ENCODE results near the gene BET1L. TPM values are rescaled to one million over a fixed set of nuclear protein-coding genes. Genes with fewer than 3 reads are reported as not detected.
A peak's percentile ranks its signal among the peaks of the same experiment; 100 is the strongest.

The BET1L gene
- polyA plus RNA-seq, 1 donor from 2014 or later = 44.4 TPM

DNA sequence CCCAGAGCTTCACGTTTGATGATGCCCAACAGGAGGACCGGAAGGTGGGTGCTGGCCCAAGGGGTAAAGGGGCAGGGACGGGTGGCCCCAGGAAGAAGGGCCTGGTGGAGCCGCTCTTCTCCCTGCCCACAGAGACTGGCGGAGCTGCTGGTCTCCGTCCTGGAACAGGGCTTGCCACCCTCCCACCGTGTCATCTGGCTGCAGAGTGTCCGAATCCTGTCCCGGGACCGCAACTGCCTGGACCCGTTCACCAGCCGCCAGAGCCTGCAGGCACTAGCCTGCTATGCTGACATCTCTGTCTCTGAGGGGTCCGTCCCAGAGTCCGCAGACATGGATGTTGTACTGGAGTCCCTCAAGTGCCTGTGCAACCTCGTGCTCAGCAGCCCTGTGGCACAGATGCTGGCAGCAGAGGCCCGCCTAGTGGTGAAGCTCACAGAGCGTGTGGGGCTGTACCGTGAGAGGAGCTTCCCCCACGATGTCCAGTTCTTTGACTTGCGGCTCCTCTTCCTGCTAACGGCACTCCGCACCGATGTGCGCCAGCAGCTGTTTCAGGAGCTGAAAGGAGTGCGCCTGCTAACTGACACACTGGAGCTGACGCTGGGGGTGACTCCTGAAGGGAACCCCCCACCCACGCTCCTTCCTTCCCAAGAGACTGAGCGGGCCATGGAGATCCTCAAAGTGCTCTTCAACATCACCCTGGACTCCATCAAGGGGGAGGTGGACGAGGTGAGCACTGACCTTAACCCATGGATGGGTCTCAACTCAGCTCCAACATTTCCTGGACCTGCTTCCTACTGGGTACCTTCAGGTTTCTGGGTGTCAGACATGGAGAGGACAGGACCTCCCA is 2.3 kb upstream of the BET1L start:
- Mint-ChIP-seq H3K4me1 (peaks cover 0 to 20% (median 7%) of the 10 kb centered on the region in 3 donors), H3K27me3 (no peaks in the 10 kb centered on the region), H3K9me3 (no peaks in the 10 kb centered on the region), H3K36me3 (no peaks in the 10 kb centered on the region), H3K4me3 (peak overlapping the region; percentile 96 to 99 (median 98)), H3K27ac (peak overlapping the region; percentile 62 to 98 (median 92))

DNA sequence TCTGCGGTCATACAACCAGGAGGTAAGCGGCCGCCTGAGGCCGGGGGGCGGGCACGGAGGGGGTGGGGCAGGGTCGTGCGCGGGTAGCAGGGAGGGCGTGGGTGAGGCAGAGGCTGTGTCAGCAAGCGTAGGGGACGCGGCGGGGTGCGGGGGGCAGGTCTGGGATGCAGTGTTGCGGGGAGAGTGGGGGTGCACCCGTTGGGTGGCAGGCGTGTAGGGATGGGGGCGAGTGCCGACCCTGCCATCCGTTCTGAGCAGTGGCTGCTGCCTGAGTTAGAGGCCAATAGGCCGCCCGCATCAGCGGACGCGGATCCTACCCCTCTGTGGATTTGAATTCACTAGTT is 1.7 kb upstream of the BET1L start:
- Mint-ChIP-seq H3K4me3 (peak overlapping the region; percentile 96 to 99 (median 98)), H3K27ac (peak overlapping the region; percentile 92 to 98 (median 97)), H3K27me3 (no peaks in the 10 kb centered on the region), H3K4me1 (peaks cover 3 to 25% (median 7%) of the 10 kb centered on the region in 3 donors), H3K9me3 (no peaks in the 10 kb centered on the region), H3K36me3 (no peaks in the 10 kb centered on the region)

DNA sequence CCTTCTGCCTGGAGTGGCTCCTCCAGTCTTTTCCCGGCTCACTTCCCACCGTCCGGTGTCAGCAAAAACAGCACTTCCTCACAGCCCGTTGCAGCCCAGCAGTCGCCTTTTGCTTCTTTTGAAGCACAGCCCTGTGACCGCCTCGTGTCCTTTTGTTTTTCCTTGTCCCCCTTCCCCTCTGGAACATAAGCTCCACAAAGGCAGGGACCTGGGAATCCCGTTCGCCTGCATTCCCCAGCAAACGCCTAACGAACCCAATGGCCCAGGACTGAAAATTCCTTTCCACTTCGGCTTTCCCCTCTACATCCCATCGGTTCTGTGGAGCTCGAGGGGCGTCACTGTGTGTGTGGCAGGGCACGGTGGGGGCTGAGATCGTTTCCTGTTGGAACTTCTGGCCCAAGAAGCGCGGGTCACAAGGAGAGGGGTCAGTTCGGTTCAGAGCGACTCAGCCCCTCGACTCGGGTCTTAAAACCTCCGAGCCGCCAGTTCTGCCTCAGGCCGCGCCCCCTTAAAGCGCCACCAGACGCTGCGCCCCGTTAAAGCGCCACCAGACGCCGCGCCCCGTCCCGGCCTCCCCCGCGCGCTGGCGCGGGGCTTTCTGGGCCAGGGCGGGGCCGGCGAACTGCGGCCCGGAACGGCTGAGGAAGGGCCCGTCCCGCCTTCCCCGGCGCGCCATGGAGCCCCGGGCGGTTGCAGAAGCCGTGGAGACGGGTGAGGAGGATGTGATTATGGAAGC is 1.1 kb upstream of the BET1L start:
- Mint-ChIP-seq H3K4me3 (peak overlapping the region; percentile 96 to 99 (median 98)), H3K27me3 (no peaks in the 10 kb centered on the region), H3K9me3 (no peaks in the 10 kb centered on the region), H3K36me3 (peaks cover 2% of the 10 kb centered on the region), H3K4me1 (peaks cover 4 to 29% (median 7%) of the 10 kb centered on the region in 3 donors), H3K27ac (peak overlapping the region; percentile 97 to 99 (median 98))

DNA sequence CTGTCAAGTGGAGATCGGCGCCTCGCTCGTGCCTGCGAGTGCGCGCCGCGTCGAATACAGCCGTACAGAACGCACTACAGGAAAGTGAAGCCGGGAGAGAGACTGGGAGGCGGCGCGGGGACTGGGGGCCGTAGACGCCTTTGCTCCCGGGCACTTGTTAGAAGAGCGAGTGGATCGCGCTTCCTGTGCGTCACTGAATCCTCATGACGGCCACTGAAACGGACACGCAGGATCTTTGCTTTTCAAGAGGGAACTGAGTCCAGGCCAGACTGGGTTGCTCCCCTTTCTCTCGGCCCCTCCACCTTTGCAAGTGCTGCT is 623 bp upstream of the BET1L start:
- Mint-ChIP-seq H3K9me3 (no peaks in the 10 kb centered on the region), H3K36me3 (peaks cover 2% of the 10 kb centered on the region), H3K27ac (peak overlapping the region; percentile 97 to 99 (median 98)), H3K27me3 (no peaks in the 10 kb centered on the region), H3K4me3 (peak overlapping the region; percentile 96 to 99 (median 98)), H3K4me1 (peaks cover 4 to 33% (median 9%) of the 10 kb centered on the region in 3 donors)

DNA sequence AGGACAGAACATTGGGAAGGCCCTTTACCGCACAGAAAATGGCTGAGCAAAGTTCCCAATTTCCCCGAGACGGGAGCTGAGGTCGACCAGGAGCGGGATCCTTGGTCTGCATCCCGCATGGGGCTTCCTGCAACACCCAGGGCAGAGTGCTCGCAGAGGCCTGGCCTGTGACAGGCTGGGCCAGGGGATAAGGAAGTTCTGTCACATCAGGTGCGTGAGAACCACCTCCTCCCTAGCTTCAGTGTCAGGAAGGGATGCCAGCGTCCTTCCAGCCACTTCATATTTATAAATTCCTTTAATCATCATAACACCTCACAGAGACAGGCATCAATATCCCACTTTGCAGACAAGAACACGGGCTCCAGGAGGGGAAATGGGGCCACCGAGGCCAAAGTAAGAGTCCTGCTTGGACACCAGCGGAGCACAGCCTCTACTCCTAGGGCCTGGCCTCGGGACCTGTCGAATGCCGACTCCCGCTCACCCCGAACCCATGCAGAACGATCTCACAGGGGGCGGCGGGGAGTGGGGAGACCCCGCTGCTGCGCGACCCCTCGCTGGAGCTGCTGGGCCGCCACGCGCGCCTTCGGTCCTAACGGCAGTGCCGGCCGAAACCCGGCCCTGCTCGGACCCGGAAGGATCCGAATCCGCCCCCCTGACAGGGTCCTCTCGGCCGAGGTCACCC is 532 bp downstream of the BET1L start:
- no peaks in the 10 kb centered on the region for H3K9me3 Mint-ChIP-seq
- peak overlapping the region; percentile 97 to 99 (median 98) for H3K27ac Mint-ChIP-seq
- H3K27me3 Mint-ChIP-seq = no peaks in the 10 kb centered on the region
- H3K36me3 Mint-ChIP-seq = peaks cover 2% of the 10 kb centered on the region
- peaks cover 11 to 37% (median 21%) of the 10 kb centered on the region in 3 donors for H3K4me1 Mint-ChIP-seq
- H3K4me3 Mint-ChIP-seq = peak overlapping the region; percentile 96 to 99 (median 98)

GRCh38 chr11:206002-206384 is 1.2 kb downstream of the BET1L start:
- peaks cover 13 to 33% (median 23%) of the 10 kb centered on the region in 3 donors for H3K4me1 Mint-ChIP-seq
- no peaks in the 10 kb centered on the region for H3K27me3 Mint-ChIP-seq
- H3K9me3 Mint-ChIP-seq = no peaks in the 10 kb centered on the region
- H3K36me3 Mint-ChIP-seq = peaks cover 2% of the 10 kb centered on the region
- peak overlapping the region in 2 of 3 donors; percentile 98 for H3K27ac Mint-ChIP-seq
- peak overlapping the region; percentile 96 to 99 (median 98) for H3K4me3 Mint-ChIP-seq

DNA sequence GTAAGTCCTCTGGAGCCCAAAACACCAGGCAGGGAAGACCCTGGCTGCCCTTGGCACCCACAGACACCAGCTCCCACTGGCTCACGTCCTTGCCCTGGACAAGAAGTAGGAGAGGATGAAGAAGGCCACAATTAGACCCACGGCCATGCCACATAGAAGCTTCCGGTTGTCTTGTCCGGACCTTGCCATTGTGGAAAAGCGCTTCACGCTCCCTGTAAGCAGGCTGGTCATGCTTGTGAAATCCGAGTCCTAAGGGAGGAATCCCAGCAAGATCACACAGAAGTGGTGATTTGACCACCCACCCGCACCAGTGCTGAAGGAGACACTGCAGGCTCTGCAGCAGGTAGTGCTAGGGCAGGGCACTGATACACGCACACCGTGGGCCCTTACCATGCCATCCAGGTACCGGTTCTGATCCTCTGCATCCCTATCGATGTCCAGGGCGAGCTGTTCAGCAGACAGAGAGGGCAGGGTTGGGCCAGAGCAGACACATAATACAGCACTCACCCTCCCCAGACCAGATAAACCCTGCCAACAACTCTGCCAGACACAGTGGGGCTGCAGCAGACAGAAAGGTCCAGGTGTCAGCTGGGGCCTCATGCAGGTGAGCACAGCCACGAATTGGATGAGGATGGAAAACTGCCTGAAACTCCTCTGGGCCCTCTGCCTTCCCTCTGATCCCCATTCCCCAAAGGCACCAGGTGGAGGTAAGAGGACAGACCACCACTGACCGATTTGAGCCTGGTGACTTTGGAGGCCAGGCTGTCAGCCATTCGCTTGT is 1.8 kb downstream of the BET1L start:
- Mint-ChIP-seq H3K27me3 (no peaks in the 10 kb centered on the region), H3K9me3 (no peaks in the 10 kb centered on the region), H3K36me3 (peaks cover 2% of the 10 kb centered on the region), H3K27ac (peak overlapping the region in 1 of 3 donors; percentile 98), H3K4me1 (peaks cover 13 to 33% (median 23%) of the 10 kb centered on the region in 3 donors), H3K4me3 (peak overlapping the region; percentile 77 to 98 (median 97))

DNA sequence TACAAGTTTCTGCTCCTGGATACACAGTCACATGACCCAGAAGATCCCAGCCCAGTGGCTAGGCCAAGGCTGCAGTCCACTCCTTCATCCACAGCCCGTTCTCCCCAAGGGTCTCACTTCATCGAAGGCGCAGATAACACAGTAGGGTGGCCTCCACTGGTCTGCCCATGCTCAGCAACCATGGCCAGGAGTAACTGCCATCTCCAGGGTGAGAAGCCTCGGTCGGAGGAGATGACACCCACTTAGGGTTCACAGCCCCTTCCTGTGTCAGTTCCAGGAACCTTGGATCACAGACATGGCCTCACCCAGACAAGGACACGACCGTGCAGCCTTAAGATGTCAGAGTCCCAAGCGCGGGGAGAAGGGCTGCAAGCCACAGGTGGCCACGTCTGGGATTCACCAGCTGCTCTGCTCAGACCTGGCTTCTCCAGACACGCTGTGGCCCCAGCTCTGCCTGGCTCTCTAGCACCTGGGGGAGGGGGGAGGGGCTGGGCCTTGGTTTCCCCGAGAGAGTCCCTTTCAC is 2.6 kb downstream of the BET1L start:
- Mint-ChIP-seq H3K27ac (no peak overlapping the region), H3K36me3 (peaks cover 2% of the 10 kb centered on the region), H3K4me3 (peak overlapping the region in 2 of 4 donors; percentile 26 to 74), H3K27me3 (no peaks in the 10 kb centered on the region), H3K4me1 (peaks cover 13 to 27% (median 23%) of the 10 kb centered on the region in 3 donors), H3K9me3 (no peaks in the 10 kb centered on the region)

GRCh38 chr11:203945-204586 is 3.1 kb downstream of the BET1L start:
- Mint-ChIP-seq H3K4me3 (peak overlapping the region in 3 of 4 donors; percentile 21 to 54 (median 26)), H3K27ac (peak overlapping the region in 1 of 3 donors; percentile 21), H3K4me1 (peaks cover 13 to 27% (median 23%) of the 10 kb centered on the region in 3 donors), H3K36me3 (peaks cover 2% of the 10 kb centered on the region), H3K9me3 (no peaks in the 10 kb centered on the region), H3K27me3 (no peaks in the 10 kb centered on the region)

DNA sequence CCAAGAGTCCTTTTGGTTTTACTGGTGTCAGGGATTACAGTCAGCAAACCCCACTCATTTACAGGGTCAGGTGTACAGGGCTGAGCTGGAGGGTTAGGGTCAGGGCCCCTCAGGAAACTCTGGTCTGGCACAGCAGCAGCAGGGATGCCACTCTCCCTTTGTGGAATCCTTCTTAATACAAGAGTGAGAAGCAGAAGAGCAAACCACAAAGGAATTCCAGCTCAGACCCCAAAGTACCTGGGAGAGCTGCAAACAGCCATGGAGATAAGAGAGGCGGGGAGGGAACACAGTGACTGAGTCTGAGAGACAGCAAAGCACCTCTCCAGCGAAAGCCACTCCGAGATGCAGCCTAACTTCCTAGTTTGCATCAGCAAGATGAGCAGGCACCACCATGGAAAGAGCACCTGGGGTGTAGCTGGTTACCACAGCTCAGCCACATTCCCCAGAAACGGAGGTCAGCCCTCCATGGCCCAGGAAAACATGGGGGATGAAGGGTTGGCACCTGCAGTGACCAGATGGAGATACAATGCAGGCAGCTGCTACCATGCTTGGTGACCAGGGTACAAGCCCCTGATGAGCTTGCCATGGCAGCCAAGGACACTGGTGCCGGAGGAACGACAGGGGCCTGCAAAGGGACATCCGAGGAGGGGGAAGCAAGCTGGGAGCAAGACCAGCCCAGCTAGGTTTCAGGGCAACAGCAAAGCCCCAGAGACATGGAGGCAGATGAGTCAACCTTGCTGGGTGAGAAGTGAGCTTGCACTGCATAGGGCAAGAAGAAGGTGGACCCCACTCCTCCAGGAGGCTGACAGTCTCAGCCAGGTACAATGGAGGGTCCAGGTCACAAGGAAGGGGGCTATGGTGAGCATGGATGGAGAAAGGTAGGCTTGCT is 3.9 kb downstream of the BET1L start:
- Mint-ChIP-seq H3K36me3 (peaks cover 2% of the 10 kb centered on the region), H3K9me3 (no peaks in the 10 kb centered on the region), H3K4me1 (peaks cover 13 to 27% (median 23%) of the 10 kb centered on the region in 3 donors), H3K27ac (peak overlapping the region in 1 of 3 donors; percentile 21), H3K4me3 (peak overlapping the region in 2 of 4 donors; percentile 60 to 81), H3K27me3 (no peaks in the 10 kb centered on the region)

DNA sequence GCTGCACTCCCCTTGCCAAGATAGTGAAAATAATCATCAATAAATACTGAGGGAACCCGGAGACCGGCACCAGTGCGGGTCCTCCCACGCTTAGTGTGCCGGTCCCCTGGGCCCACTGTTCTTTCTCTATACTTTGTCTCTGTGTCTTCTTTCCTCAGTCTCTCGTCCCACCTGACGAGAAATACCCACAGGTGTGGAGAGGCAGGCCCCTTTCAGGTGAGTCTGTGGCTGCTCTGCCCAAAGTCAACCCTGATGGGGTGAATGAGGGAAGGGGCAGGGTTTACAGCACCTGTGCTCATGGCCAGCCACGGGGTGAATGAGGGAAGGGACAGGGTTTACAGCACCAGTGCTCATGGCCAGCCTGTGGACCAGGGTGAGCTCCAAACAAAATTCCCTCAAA is 4.7 kb downstream of the BET1L start:
- H3K36me3 Mint-ChIP-seq = peaks cover 2% of the 10 kb centered on the region
- peak overlapping the region in 2 of 4 donors; percentile 3 to 60 for H3K4me3 Mint-ChIP-seq
- peaks cover 13 to 27% (median 20%) of the 10 kb centered on the region in 3 donors for H3K4me1 Mint-ChIP-seq
- peak overlapping the region in 2 of 3 donors; percentile 63 to 72 for H3K27ac Mint-ChIP-seq
- no peaks in the 10 kb centered on the region for H3K9me3 Mint-ChIP-seq
- H3K27me3 Mint-ChIP-seq = no peaks in the 10 kb centered on the region

DNA sequence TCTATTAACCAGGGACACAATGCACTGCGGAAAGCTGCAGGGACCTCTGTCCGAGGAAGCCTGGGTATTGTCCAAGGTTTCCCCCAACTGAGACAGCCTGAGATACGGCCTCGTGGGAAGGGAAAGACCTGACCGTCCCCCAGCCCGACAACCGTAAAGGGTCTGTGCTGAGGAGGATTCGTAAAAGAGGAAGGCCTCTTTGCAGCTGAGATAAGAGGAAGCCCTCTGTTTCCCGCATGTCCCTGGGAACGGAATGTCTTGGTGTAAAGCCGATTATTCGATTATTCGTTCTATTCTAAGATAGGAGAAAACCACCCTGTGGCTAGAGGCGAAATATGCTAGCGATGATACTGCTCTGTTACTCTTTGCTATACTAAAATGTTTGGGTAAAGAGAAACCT is 5.2 kb downstream of the BET1L start:
- H3K27ac Mint-ChIP-seq = peak overlapping the region; percentile 26 to 72 (median 63)
- no peaks in the 10 kb centered on the region for H3K9me3 Mint-ChIP-seq
- peaks cover 13 to 27% (median 16%) of the 10 kb centered on the region in 3 donors for H3K4me1 Mint-ChIP-seq
- peaks cover 2% of the 10 kb centered on the region for H3K36me3 Mint-ChIP-seq
- no peaks in the 10 kb centered on the region for H3K27me3 Mint-ChIP-seq
- H3K4me3 Mint-ChIP-seq = peak overlapping the region in 2 of 4 donors; percentile 3 to 60
